Bronchial epithelial cell (primary cell): ENCODE measurements around the gene PCNX1. TPM values are rescaled to one million over a fixed set of nuclear protein-coding genes. Genes with fewer than 3 reads are reported as not detected.
"Not testable (repeated sequence)": the region's sequence is repeated elsewhere in the genome, so short reads cannot be mapped to it uniquely, and the experiment has no call there.

ENCODE experiments used
- DNase-seq: peaks from one replicate; pipeline ENCODE4 v3.0.0-alpha.2; 2010; ENCODE audit warnings: low read depth
- FAIRE-seq: peaks from 2 replicates; lab custom pipeline; 2011; peaks lifted over from hg19 to GRCh38; lab: Jason Lieb, UNC
- H3K27me3 ChIP-seq: 2 replicates; pipeline ENCODE4 v1.5.1; 2011; ENCODE audit warnings: low read length; ENCODE audit not compliant: control insufficient read depth, insufficient read depth
- H3K36me3 ChIP-seq: 2 replicates; pipeline ENCODE4 v1.5.1; 2011; ENCODE audit warnings: low read length; ENCODE audit not compliant: control insufficient read depth, insufficient read depth
- H3K4me3 ChIP-seq: 2 replicates; pipeline ENCODE4 v1.5.1; 2011; ENCODE audit warnings: mild to moderate bottlenecking, low read depth, low read length, control low read depth
- CTCF ChIP-seq: IDR thresholded peaks from 2 replicates; pipeline ENCODE4 v1.5.1; 2011; ENCODE audit warnings: mild to moderate bottlenecking, moderate library complexity, low read length, control low read depth, inconsistent platforms; ENCODE audit not compliant: insufficient read depth, severe bottlenecking
- total RNA-seq: library from RNA; depleted of rRNA; stranded (reverse); fragments of >200 nt; gene quantifications from 2 replicates; pipeline ENCODE4 v1.2.1, GENCODE V29; 2014

The PCNX1 gene
- total RNA-seq, 1 donor from 2014 or later, result 24.5 TPM

- Histone ChIP-seq H3K27me3 (no peaks in the 10 kb centered on the region), H3K36me3 (no peaks in the 10 kb centered on the region), H3K4me3 (no peak overlapping the region)
- DNase-seq (no peak), FAIRE-seq (no peak)
- no peak for TF ChIP-seq CTCF
Observed at GRCh38 chr14:70935135-70935534, 27.9 kb downstream of the PCNX1 start.

- FAIRE-seq, H3K36me3 ChIP-seq, DNase-seq, H3K4me3 ChIP-seq, H3K27me3 ChIP-seq: not testable (repeated sequence)
Observed at GRCh38 chr14:70939693-70940092, 32.4 kb downstream of the PCNX1 start.

DNA sequence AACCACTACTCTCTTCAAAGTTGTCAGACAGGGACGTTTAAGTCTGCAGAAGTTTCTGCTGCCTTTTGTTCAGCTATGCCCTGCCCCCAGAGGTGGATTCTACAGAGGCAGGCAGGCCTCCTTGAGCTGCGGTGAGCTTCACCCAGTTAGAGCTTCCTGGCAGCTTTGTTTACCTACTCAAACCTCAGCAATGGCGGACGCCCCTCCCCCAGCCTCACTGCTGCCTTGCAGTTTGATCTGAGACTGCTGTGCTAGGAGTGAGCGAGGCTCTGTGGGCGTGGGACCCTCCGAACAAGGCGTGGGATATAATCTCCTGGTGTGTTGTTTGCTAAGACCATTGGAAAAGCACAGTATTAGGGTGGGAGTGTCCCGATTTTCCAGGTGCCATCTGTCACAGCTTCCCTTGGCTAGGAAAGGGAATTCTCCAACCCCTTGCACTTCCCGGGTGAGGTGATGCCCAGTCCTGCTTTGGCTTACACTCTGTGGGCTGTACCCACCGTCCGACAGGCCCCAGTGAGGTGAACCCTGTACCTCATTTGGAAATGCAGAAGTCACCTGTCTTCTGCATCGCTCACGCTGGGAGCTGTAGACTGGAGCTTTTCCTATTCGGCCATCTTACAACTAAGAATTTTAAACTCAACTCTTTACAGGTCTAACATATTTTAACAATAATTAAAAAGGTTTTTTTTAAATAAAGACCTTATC is 34.5 kb downstream of the PCNX1 start:
- not testable (repeated sequence) for FAIRE-seq, H3K36me3 ChIP-seq, H3K4me3 ChIP-seq, DNase-seq, H3K27me3 ChIP-seq

DNA sequence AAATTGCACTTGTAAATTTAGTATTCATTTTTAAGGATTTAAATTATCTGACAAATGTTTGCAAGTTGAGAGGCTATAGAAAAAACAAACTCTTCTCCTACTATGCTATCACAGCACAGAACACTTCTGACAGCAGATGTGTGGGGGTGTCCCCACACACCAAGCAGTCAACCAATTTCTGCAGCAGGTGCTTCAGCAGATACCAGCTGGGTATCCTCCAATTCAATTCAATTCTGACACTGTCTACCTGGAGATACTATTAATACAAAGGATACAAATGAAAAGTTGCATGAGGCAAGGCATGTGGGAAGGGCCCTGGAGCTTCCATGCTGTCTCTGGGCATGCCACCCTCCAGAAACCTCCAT is 35.1 kb downstream of the PCNX1 start:
- FAIRE-seq (no peak), DNase-seq (no peak)
- Histone ChIP-seq H3K4me3 (no peak overlapping the region), H3K36me3 (peaks cover 2% of the 10 kb centered on the region), H3K27me3 (no peaks in the 10 kb centered on the region)
- no peak for TF ChIP-seq CTCF

DNA sequence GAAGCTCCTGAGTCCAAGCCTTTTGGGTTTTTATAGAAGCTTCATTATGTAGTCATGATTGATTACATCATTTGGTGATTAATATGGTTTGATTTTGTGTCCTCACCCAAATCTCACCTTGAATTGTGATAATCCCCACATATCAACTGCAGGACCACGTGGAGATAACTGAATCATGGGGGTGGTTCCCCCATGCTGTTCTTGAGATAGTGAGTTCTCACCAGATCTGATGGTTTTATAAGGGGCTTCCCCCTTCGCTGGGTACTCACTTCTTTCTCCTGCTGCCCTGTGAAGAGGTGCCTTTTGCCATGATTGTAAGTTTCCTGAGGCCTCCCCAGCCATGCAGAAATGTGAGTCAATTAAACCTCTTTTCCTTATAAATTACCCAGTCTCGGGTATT is 35.5 kb downstream of the PCNX1 start:
- H3K27me3 ChIP-seq, DNase-seq, FAIRE-seq, H3K4me3 ChIP-seq, H3K36me3 ChIP-seq: not testable (repeated sequence)

GRCh38 chr14:70943838-70944237 is 36.6 kb downstream of the PCNX1 start:
- FAIRE-seq, result no peak
- TF ChIP-seq CTCF, result no peak
- no peak for DNase-seq
- H3K4me3 ChIP-seq, result no peak overlapping the region
- no peaks in the 10 kb centered on the region for H3K27me3 ChIP-seq
- peaks cover 2% of the 10 kb centered on the region for H3K36me3 ChIP-seq

DNA sequence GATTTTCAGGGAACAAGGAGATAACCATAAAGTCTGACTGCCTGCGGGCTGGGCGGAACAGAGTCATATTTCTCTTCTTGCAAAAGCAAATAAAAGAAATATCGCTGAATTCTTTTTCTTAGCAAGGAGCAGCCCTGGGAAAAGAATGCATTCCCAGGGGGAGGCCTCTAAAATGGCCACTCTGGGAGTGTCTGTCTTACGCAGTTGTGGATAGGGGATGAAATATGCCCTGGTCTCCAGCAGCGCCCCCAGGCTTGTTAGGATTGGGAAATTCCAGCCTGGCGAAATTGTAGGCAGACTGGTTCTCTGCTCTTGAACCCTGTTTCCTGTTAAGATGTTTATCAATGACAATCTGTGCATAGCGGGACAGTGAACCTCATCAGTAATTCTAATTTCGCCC is 40.5 kb downstream of the PCNX1 start:
- Histone ChIP-seq H3K4me3 (no peak overlapping the region), H3K36me3 (peaks cover 5% of the 10 kb centered on the region), H3K27me3 (no peaks in the 10 kb centered on the region)
- DNase-seq, result no peak
- TF ChIP-seq CTCF, result no peak
- FAIRE-seq, result no peak
